NB4 (cell line): ENCODE results near the gene UNC79.

Source experiments
- DNase-seq: peaks from one replicate; pipeline ENCODE4 v3.0.0; 2010; ENCODE audit warnings: low read depth
- H3K4me3 ChIP-seq: one replicate; pipeline ENCODE4 v1.5.1; 2011; ENCODE audit warnings: mild to moderate bottlenecking, low read depth, low read length, moderate library complexity
- MYC ChIP-seq: IDR thresholded peaks from 2 replicates; pipeline ENCODE4 v1.6.1; 2011; ENCODE audit warnings: low read depth, low read length
- POLR2A ChIP-seq: IDR thresholded peaks from 2 replicates; pipeline ENCODE4 v1.6.1; 2011; ENCODE audit warnings: mild to moderate bottlenecking; ENCODE audit not compliant: insufficient read length; ENCODE audit errors: extremely low read depth
- TF ChIP-seq, protein P1 (sequence below): IDR thresholded peaks from one replicate; pipeline ENCODE4 v1.5.1; 2012; ENCODE audit warnings: low read depth, low read length
- TF ChIP-seq, protein P2 (sequence below): IDR thresholded peaks from 2 replicates; pipeline ENCODE4 v1.6.1; 2011; ENCODE audit warnings: low read depth, low read length

Gene UNC79

DNA sequence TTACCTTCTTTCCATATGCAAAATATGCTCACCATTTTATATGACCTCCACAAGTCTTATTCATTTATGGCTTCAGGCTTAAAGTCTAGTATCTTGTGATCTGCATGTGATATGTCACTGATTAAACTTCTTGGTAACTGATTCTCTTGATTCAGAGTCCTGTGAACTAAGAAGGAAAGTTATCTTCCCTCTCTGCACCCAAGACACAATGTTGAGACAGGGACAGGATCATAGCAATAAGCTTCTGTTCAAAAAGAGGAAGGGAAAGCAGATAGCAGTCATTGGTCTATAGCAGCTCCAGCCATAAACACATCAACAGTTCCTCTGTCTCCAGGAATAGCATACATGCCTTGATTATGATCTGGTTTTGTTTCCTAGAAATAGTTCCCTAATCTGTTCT, 103.1 kb downstream of the UNC79 start:
- no peak overlapping the region for H3K4me3 ChIP-seq
- TF ChIP-seq, protein P1, sequence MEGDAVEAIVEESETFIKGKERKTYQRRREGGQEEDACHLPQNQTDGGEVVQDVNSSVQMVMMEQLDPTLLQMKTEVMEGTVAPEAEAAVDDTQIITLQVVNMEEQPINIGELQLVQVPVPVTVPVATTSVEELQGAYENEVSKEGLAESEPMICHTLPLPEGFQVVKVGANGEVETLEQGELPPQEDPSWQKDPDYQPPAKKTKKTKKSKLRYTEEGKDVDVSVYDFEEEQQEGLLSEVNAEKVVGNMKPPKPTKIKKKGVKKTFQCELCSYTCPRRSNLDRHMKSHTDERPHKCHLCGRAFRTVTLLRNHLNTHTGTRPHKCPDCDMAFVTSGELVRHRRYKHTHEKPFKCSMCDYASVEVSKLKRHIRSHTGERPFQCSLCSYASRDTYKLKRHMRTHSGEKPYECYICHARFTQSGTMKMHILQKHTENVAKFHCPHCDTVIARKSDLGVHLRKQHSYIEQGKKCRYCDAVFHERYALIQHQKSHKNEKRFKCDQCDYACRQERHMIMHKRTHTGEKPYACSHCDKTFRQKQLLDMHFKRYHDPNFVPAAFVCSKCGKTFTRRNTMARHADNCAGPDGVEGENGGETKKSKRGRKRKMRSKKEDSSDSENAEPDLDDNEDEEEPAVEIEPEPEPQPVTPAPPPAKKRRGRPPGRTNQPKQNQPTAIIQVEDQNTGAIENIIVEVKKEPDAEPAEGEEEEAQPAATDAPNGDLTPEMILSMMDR: no peak
- TF ChIP-seq, protein P2, sequence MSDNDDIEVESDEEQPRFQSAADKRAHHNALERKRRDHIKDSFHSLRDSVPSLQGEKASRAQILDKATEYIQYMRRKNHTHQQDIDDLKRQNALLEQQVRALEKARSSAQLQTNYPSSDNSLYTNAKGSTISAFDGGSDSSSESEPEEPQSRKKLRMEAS: no peak
- TF ChIP-seq POLR2A (no peak), MYC (no peak)
- peak; percentile 61 for DNase-seq

DNA sequence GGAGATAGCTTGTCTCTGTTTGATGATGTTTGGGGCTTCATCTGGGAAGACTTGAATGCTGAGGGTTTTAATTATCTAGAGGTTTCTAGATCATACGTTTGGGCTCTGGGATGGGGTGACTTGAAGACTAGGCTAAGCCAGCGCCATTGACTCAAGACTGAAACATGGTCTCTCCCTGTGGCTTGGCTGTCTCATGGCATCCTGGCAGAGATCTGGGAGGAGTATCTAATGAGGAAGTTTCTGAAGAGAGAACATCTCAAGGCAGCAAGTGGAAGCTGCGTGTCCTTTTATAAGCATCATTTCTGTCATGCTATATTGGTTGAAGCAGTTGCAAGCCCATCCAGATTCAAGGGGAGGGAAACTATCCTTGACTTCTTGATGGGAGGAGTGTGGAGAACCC, 104.8 kb downstream of the UNC79 start:
- TF ChIP-seq, protein P2: no peak
- TF ChIP-seq, protein P1: no peak
- TF ChIP-seq MYC: no peak
- no peak for TF ChIP-seq POLR2A
- no peak overlapping the region for H3K4me3 ChIP-seq
- no peak for DNase-seq

DNA sequence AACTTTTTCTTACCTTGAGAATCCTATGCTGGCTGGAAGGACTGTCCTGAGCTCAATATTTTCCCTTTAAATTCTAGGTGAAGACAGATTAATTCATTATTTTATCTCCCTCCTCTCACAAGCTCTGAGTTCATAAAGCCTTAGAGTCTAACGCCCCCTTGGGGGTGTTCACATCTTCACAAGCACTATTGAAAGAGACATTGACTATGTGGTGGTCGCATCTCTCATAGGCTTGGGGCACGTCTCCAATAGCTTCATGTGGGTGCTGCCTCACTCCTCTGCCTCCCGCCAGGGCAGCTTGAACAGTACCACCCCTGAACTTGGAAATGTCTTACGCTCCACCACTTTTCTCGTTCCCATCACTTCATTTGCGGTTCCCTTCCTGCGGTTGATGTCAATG, 106.2 kb downstream of the UNC79 start:
- TF ChIP-seq, protein P1: peak; percentile 8
- no peak for TF ChIP-seq MYC
- no peak overlapping the region for H3K4me3 ChIP-seq
- peak; percentile 32 for DNase-seq

DNA sequence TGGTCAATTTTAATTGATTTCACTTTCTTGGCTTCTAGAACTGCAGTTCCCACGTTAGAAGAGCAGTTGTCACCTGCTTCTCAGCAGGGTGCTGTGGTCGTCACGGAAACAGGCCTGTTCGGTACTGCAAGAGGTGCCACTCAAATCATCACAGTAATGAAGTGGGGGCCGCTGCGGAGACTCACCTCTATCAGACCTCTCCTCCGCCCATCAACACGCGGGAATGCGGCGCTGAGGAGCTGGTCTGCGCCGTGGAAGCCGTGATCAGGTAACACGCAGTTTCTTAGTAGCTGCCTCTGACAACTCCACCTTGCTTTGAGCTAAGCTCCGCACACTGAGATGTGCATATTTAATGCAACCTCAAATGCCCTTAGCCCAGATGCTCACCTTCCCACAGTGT, 107.2 kb downstream of the UNC79 start:
- DNase-seq: no peak
- no peak overlapping the region for H3K4me3 ChIP-seq
- TF ChIP-seq, protein P1: no peak
- TF ChIP-seq MYC (no peak), POLR2A (no peak)
- TF ChIP-seq, protein P2: no peak

DNA sequence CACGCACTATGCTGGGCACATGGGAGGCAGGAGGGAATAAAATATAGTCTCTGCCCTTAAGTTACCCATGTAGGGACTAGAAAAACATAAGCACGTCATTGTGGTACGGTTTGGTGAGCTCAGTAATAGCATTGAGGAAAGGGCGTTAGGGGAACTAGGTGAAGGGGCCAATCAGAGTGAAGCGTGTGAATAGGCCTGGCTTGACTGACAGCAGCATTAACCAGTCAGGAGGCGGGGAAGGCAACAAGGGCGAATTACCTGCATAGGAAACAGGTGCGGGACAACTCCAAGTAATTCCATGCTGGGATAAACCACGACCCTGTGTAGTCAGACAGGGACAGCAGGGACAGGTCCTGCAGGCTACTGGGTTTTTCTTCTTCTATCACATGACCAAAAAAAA, 107.7 kb downstream of the UNC79 start:
- TF ChIP-seq, protein P2: no peak
- TF ChIP-seq, protein P1: no peak
- DNase-seq: peak; percentile 52

DNA sequence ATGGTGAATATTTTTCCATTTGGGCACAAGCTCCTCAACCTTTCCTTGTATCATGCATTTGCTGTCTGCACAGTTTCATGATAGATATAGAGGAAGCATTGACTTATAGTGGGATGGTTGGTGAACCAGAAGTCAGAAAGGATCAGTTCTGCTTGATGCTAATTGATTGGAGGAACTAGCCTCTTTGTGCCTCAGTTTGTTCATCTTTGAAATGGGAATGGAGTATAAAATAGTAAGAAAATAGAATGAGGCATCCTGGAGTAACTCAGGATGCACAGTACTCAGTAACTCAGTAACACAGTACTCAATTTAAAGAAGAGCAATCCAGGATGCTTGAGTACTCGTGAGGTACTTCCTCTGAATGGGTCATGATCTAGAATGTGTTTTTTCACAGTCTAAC, 109.5 kb downstream of the UNC79 start:
- TF ChIP-seq MYC (no peak), POLR2A (no peak)
- TF ChIP-seq, protein P1: no peak
- TF ChIP-seq, protein P2: no peak
- H3K4me3 ChIP-seq: no peak overlapping the region
- DNase-seq: no peak

More for the DNA sequence above, 107.7 kb downstream of the UNC79 start:
- no peak overlapping the region for H3K4me3 ChIP-seq
